ENCODE results near the gene HOXB9.

HOXB9 gene

GRCh38 chr17:48631693-48632578 is 5.8 kb upstream of the HOXB9 start:
- DNase-seq (ENCODE audit: low read depth): no peak
- no peak overlapping the region for H3K4me3 ChIP-seq (ENCODE audit: low read length)

DNA sequence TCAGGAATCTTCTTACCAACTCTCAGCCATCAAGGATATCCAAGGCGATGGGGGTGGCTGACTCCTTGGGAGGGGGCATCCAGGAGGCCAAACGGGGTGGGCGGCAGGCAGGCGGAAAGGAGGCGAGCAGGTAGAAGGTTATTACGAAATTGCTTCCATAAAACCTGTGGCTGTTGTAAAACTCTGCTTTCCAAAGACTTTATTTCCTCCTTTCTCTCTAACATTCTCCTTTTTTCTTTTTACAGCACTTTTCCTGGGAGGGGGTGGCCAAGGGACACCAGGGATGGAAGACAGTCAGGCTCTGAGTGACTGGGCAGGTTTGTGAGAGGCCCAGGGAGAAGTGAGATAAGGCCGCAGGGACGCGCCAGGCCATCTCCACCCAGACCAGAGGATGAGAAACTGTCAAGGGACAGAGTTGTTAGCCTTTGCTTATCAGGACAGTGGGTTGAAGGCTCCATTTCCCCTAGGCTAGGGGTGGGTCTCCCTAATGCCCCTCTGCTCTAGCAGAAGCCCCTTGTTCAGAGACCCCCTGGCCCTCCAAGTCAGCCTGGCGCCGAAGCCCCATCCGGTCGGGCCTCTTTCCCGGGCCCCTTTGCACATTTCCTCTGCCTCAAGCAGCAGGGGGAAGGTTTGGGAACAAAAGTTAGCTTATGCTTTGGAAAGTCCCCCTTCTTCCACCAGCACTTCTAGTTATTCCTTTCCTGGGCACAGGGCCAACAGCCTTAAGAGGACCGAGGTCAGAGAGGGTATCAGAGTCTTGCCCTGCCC is 5.0 kb upstream of the HOXB9 start:
- no peak overlapping the region for H3K4me3 ChIP-seq (ENCODE audit: low read length)
- DNase-seq (ENCODE audit: low read depth): no peak
- TF ChIP-seq CTCF (conservative IDR thresholded peaks at IDR 0.05; ENCODE audit: low read length): no peak

More at GRCh38 chr17:48631693-48632578, 5.8 kb upstream of the HOXB9 start:
- no peak for TF ChIP-seq CTCF (conservative IDR thresholded peaks at IDR 0.05; ENCODE audit: low read length)

- no peak for TF ChIP-seq CTCF (conservative IDR thresholded peaks at IDR 0.05; ENCODE audit: low read length)
- DNase-seq (ENCODE audit: low read depth): no peak
- H3K4me3 ChIP-seq (ENCODE audit: low read length): no peak overlapping the region
Observed at GRCh38 chr17:48630009-48630924, 4.1 kb upstream of the HOXB9 start.

DNA sequence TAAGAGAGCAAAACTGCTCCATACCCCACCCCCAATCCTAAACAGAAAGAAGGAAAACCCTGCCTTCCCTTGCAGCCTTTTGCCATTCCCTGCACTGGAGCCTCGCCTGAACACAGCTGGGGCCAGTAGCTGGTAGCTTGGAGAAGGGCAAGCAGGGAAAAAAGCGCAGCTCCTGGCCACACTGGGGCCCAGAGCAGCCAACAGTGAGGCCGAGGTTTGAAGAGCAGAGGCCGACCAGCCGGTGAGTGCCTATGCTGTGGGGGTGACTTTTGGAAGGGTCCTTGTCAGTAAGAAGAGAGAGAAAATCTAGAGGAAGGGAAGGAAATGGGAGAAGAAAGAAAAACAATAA is 3.2 kb upstream of the HOXB9 start:
- TF ChIP-seq CTCF (conservative IDR thresholded peaks at IDR 0.05; ENCODE audit: low read length): no peak
- H3K4me3 ChIP-seq (ENCODE audit: low read length): no peak overlapping the region
- DNase-seq (ENCODE audit: low read depth): no peak

DNA sequence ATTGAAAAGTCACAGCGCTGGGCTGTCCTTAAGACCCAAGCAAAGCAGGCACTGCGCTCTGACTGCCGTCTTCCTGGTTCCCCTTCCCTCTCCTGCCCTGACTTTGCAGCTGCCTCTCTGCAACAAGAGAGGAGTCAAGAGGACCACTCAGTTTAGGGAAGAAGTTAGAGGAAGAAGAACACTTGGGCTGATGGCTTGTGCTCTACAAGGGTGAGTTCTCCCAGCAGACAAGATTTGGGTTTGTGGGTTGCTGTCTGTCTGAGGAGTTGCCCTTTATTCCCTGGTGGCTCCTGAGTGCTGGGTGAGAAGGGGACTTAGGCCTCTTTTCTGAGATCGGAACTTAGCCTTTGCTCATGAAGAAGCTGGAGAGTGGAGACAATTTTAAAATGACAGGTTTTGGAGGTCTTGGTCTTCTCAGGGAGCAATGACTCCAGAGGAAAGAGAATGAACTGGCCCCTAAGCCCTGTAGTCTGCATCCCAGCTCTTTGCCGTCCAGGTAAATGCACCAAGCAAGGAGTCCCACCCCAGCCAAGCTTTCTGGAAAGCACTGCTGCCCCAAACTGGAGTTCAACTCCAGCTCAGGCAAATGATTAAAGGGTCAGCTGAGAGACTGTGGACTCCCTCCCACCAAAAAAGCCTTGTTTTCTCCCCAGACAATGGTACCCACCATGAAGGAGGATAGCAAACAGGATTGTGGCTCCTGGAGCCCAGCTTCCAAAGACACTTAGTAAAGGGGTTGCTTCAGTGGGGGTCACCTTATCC is 2.7 kb upstream of the HOXB9 start:
- DNase-seq (ENCODE audit: low read depth): no peak
- H3K4me3 ChIP-seq (ENCODE audit: low read length): no peak overlapping the region
- no peak for TF ChIP-seq CTCF (conservative IDR thresholded peaks at IDR 0.05; ENCODE audit: low read length)

Data from AG10803 (cell line).